ENCODE results near the gene WDR12. TPM values are rescaled to one million over a fixed set of nuclear protein-coding genes. Genes with fewer than 3 reads are reported as not detected.

The WDR12 gene
- total and polyA plus RNA-seq, 2 of the 13 experiments (the other 11 are each of a cell fraction or from before 2014, with no cell fraction given) = 94.4 to 216 TPM

DNA sequence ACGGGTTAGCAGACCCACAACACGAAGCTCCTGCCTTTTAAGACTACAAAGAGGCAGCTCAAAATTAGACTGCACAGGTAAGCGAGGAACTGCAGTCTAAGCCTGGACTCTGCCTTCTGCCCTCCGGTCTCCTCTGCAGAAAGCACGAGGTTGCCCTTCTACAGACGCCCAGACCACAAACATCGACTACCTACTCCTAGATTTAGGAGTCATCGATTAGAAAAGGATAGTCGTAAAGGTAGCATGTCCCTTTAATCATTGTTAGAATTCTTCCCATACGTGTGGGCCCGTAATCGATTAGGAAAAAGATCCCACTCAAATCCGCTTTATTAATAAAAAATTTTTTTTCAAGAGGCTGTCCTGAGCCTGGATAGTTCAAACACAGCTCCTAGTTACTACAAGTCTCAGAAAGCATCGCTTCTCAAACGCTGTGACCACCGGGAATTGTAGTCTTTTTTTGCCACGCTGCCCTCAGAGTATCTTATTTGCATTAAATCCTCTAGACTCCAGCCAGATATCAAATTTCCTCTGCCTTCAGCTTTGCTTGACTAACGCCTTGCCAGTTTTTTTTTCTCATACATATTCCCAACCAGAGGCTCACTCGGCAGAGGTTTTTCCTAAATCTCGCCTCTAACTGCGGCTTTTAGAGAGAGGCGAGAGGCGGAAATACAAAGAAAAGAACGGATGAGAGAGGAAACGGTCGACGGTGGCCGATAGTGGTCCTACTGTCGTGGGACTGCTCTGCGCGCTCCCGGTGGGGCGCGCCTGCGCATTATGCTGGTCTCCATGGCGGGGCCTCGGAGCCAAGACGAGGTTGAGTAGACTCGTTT, at the start of gene WDR12, which contains the start of gene CARF (continued):
- TF ChIP-seq, protein P1, sequence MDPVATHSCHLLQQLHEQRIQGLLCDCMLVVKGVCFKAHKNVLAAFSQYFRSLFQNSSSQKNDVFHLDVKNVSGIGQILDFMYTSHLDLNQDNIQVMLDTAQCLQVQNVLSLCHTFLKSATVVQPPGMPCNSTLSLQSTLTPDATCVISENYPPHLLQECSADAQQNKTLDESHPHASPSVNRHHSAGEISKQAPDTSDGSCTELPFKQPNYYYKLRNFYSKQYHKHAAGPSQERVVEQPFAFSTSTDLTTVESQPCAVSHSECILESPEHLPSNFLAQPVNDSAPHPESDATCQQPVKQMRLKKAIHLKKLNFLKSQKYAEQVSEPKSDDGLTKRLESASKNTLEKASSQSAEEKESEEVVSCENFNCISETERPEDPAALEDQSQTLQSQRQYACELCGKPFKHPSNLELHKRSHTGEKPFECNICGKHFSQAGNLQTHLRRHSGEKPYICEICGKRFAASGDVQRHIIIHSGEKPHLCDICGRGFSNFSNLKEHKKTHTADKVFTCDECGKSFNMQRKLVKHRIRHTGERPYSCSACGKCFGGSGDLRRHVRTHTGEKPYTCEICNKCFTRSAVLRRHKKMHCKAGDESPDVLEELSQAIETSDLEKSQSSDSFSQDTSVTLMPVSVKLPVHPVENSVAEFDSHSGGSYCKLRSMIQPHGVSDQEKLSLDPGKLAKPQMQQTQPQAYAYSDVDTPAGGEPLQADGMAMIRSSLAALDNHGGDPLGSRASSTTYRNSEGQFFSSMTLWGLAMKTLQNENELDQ (CRISPR knock-in tag; IDR thresholded peaks at IDR 0.05; ENCODE audit: borderline replicate concordance) = no peak
- TF ChIP-seq ZNF772 (CRISPR knock-in tag; IDR thresholded peaks at IDR 0.05) (peak; percentile 93), JARID2 (CRISPR knock-in tag; IDR thresholded peaks at IDR 0.05; ENCODE audit: insufficient replicate concordance) (no peak), ARHGAP35 (CRISPR knock-in tag; IDR thresholded peaks at IDR 0.05; ENCODE audit: borderline replicate concordance) (no peak), CHD4 (IDR thresholded peaks at IDR 0.05; ENCODE audit: borderline replicate concordance, low read length) (no peak), THYN1 (CRISPR knock-in tag; IDR thresholded peaks at IDR 0.05; ENCODE audit: borderline replicate concordance, low read depth) (no peak), TAF15 (IDR thresholded peaks at IDR 0.05; ENCODE audit: low read depth, low read length, poor library complexity, severe bottlenecking) (no peak)
- TF ChIP-seq, protein P2, sequence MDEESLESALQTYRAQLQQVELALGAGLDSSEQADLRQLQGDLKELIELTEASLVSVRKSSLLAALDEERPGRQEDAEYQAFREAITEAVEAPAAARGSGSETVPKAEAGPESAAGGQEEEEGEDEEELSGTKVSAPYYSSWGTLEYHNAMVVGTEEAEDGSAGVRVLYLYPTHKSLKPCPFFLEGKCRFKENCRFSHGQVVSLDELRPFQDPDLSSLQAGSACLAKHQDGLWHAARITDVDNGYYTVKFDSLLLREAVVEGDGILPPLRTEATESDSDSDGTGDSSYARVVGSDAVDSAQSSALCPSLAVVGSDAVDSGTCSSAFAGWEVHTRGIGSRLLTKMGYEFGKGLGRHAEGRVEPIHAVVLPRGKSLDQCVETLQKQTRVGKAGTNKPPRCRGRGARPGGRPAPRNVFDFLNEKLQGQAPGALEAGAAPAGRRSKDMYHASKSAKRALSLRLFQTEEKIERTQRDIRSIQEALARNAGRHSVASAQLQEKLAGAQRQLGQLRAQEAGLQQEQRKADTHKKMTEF (CRISPR knock-in tag; IDR thresholded peaks at IDR 0.05) = no peak; the same call in 1 of the 2 replicates
- TF ChIP-seq, protein P3, sequence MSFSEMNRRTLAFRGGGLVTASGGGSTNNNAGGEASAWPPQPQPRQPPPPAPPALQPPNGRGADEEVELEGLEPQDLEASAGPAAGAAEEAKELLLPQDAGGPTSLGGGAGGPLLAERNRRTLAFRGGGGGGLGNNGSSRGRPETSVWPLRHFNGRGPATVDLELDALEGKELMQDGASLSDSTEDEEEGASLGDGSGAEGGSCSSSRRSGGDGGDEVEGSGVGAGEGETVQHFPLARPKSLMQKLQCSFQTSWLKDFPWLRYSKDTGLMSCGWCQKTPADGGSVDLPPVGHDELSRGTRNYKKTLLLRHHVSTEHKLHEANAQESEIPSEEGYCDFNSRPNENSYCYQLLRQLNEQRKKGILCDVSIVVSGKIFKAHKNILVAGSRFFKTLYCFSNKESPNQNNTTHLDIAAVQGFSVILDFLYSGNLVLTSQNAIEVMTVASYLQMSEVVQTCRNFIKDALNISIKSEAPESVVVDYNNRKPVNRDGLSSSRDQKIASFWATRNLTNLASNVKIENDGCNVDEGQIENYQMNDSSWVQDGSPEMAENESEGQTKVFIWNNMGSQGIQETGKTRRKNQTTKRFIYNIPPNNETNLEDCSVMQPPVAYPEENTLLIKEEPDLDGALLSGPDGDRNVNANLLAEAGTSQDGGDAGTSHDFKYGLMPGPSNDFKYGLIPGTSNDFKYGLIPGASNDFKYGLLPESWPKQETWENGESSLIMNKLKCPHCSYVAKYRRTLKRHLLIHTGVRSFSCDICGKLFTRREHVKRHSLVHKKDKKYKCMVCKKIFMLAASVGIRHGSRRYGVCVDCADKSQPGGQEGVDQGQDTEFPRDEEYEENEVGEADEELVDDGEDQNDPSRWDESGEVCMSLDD (CRISPR knock-in tag; IDR thresholded peaks at IDR 0.05; ENCODE audit: borderline replicate concordance) = no peak
